Lower leg skin (tissue), 4 donors: Measurements from ENCODE around the gene KLHDC8B. TPM values are rescaled to one million over a fixed set of nuclear protein-coding genes. Genes with fewer than 3 reads are reported as not detected.

ENCODE experiments used
- DNase-seq, 2 donors: peaks; one replicate each; pipeline ENCODE4 v3.0.0-alpha.2; 2019; ENCODE audit warnings: low spot score in 2 of 2
- H3K4me3 ChIP-seq: fragments of 200-600 bp; sonication (generic); 2 replicates; pipeline ENCODE4 v1.5.1; 2017; ENCODE audit warnings: mild to moderate bottlenecking, low read depth; ENCODE audit not compliant: poor library complexity, severe bottlenecking
- POLR2A ChIP-seq, 2 donors: fragments of 450-650 bp; IDR thresholded peaks; one replicate each; pipeline ENCODE4 v1.6.1; 2016 to 2017; ENCODE audit warnings: antibody characterized with exemption in 2 of 2, mild to moderate bottlenecking in 1 of 2, moderate library complexity in 1 of 2
- WGBS, 2 donors: methylation state at CpG; one replicate each; pipeline ENCODE4 v1.1.5; 2018; 5-methylcytosine and 5-hydroxymethylcytosine counted together
- intact Hi-C: fragments of 100-400 bp; cut with DNase I; formaldehyde crosslinking; loops from one replicate; pipeline ENCODE4 v1.15.0; 2023; ENCODE audit warnings: low total_unique reads
- total RNA-seq, 4 donors: library from RNA; depleted of rRNA; stranded (reverse); fragments of >200 nt; gene quantifications; one replicate each; pipeline ENCODE4 v1.1.0, GENCODE V29; 2016
- TF ChIP-seq, protein P1 (sequence below), 3 donors: fragments of 450-650 bp; IDR thresholded peaks; one replicate each; pipeline ENCODE4 v1.5.1; 2016; ENCODE audit warnings: antibody characterized with exemption in 3 of 3, mild to moderate bottlenecking in 3 of 3, moderate library complexity in 2 of 3

KLHDC8B gene
- total RNA-seq, 4 donors from 2014 or later = 52.4 to 65.2 (median 56.0) TPM

DNA sequence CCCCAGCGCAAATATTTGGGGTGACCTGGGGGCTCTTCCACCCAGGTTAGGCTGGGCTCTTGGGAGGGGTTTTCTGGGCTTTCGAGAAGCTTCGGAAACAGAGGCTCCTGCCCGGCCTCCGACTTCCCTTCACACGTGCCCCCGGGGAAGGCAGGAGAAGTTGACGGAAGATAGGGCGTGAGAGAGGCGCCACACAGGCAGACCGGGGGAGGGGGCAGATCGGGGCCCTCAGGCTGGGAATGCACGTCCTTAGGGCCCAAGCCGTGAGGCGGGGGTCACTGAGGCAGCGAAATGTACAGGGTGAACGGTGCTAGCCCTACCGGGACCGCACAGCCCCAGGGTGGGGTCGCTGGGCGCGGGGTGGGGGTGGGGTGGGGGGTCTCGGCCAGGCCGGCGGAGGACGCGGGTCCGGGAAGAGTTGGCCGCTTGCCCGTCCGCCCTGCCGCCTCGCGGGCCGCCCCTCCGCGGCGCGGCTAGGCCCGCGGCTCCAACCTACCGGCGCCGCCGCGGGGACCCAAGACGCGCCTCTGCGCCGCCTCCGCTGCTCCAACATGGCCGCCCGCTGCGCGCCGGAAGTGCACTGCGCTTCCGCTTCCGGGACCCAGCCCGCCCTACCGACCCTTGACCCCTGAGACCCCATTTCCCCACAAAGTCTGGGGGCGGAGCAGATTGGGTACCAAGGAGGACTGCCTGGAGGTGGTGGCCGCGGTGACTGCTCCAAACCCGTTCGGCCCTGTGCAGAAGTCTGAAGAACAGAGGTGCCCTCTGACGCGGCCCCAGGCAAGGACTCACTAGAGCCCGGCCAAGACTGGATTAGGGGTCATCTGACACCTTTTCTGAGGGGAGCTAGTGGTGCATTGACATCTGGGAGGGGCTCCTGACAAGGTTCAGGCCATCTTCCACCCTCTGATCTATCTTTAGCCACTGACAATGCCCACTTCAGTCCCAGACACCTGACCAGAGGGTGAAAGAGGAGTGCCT, 5.3 kb upstream of the KLHDC8B start, which contains the start of gene CCDC71:
Gene CCDC71, minus strand, starts transcription at position 561 of the 981 bp plus-strand sequence. CDS start 2,123 bp downstream, outside the sequence.
- H3K4me3 ChIP-seq = peak within 1 kb of the TSS; percentile 90
- DNase-seq = peak; percentile 56 to 91
- 8 to 11% methylated on average over 27 to 31 of the region's 69 CpGs for WGBS, 2 donors
- TF ChIP-seq POLR2A (IDR thresholded peaks at IDR 0.05) = peak in 1 of 2 donors; percentile 1
- TF ChIP-seq, protein P1, sequence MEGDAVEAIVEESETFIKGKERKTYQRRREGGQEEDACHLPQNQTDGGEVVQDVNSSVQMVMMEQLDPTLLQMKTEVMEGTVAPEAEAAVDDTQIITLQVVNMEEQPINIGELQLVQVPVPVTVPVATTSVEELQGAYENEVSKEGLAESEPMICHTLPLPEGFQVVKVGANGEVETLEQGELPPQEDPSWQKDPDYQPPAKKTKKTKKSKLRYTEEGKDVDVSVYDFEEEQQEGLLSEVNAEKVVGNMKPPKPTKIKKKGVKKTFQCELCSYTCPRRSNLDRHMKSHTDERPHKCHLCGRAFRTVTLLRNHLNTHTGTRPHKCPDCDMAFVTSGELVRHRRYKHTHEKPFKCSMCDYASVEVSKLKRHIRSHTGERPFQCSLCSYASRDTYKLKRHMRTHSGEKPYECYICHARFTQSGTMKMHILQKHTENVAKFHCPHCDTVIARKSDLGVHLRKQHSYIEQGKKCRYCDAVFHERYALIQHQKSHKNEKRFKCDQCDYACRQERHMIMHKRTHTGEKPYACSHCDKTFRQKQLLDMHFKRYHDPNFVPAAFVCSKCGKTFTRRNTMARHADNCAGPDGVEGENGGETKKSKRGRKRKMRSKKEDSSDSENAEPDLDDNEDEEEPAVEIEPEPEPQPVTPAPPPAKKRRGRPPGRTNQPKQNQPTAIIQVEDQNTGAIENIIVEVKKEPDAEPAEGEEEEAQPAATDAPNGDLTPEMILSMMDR (IDR thresholded peaks at IDR 0.05) = no peak
- intact Hi-C loops = loop anchor here (10.0 kb wide), 1 partner anchor 181 kb away; no protein-coding TSS in a partner anchor

DNA sequence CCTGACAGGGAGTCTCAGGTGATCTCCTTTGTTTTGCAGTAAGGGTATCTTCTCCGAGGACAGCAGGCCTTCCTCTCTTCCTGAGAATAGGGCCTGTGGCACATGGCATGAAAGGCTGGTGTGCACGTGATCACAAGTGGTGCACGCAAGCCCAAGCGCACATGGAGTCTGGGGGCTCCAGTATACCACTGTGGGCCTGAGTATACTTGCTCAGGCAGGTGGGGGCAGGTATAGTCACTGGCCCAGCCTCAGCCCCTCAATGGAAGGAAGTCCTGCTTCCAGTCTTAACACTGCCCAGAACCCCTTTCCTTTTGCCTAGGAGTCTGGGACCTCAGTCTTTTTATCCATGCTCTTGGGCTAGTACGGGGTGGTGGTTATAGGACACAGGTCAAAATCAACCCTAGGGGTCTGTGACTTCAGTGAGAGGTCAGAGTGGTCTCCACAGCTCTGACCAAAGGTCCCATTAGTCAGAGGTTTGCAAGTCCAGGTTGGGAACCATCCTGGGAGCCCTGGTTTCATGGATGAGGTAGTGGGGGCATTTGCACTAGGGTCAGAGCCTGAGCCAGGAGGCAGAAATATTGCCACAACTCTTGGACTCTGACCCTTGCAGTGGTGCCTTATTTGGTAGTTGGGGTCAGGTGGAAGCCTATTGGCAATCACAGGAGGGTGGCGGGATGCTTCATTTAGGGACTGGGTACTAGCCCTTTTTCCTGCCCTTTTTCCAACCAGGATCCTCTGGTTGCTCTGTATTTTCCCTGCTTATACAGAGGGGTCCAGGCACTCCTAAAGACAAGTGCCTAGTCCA, 4.4 kb upstream of the KLHDC8B start:
- intact Hi-C loops = loop anchor here (10.0 kb wide), 1 partner anchor 182 kb away; no protein-coding TSS in a partner anchor
- no peak for TF ChIP-seq POLR2A (IDR thresholded peaks at IDR 0.05)
- TF ChIP-seq, protein P1 (IDR thresholded peaks at IDR 0.05) = no peak
- H3K4me3 ChIP-seq = no peak overlapping the region
- WGBS, 2 donors = 94% methylated on average over 6 of the region's 6 CpGs
- no peak for DNase-seq

DNA sequence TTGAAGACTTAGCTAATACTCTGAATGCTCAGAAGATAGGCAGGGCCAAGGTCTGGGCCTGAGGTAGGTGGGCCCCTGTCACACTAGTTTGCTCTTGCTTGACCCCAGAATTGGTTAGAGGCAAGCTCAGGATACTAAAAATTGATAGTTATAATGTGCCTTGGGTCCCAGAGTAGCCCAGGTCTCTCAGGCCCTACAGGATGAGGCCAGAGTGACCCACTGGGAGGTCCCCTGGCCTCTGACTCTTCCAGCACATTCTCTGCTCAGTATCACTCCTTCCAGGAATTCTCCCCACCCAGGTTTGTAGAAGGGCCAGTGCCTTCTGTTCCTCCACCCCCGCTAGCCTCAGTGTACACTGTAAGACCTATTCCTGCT, 667 bp upstream of the KLHDC8B start:
- intact Hi-C loops = loop anchor here (10.0 kb wide), 1 partner anchor 274 kb away; no protein-coding TSS in a partner anchor
- WGBS, 2 donors = 0% methylated on average over 1 of the region's 1 CpG
- H3K4me3 ChIP-seq = no peak overlapping the region
- TF ChIP-seq, protein P1 (IDR thresholded peaks at IDR 0.05) = no peak
- no peak for TF ChIP-seq POLR2A (IDR thresholded peaks at IDR 0.05)
- DNase-seq = no peak

DNA sequence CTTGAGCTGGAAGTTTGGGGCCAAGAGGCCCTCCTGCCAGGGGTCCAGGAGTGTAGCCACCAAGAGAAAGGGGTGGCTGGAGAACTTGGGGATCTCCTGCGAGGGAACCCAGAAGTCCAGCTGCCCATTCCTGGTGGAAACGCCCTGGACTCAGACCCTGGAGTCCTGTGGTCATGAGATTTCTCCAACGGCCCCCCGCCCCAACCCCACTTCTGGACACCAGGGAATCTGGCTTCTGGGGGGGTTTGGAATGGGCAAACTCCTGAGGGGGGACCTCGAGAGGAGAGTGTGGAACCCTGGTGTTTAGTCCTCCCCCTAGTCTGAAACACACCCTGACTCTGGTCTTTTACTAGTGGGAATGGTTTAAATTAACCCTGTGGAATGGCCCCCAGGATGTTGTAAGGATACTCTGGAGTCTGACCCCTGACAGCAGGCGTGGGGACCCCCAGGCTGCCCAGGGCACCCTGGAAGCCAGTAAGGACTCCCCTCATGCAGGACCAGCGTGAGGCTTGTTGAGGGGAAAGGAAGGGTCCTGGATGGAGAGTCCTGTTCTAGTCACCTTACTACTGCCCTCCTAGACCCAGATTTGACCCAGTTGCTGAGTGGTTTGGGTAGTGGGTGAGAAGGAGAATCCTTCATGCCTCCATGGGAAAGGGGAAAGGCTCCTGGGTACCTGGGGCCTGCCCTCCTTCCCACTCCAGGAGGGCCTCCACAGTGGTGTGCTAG, 540 bp downstream of the KLHDC8B start:
- 14 to 24% methylated on average over 6 to 7 of the region's 7 CpGs for WGBS, 2 donors
- no peak for DNase-seq
- intact Hi-C loops = loop anchor here (10.0 kb wide), 1 partner anchor 273 kb away; no protein-coding TSS in a partner anchor
- TF ChIP-seq, protein P1 (IDR thresholded peaks at IDR 0.05) = no peak
- no peak for TF ChIP-seq POLR2A (IDR thresholded peaks at IDR 0.05)
- H3K4me3 ChIP-seq = peak overlapping the region; percentile 49

DNA sequence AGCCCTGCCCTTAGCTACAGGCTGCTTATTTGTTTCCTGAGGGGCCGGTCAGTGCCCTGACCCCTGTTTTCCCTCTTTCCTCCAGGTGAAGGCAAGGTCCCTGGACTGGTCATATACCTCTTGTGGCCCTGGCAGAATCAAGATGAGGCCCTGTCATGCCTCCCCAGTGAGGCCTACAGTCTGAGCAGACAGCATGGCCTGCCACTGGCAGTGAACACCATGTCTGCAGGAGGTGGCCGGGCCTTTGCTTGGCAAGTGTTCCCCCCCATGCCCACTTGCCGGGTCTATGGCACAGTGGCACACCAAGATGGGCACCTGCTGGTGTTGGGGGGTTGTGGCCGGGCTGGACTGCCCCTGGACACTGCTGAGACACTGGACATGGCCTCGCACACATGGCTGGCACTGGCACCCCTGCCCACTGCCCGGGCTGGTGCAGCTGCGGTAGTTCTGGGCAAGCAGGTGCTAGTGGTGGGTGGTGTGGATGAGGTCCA, 1.2 kb downstream of the KLHDC8B start:
- DNase-seq = no peak
- no peak overlapping the region for H3K4me3 ChIP-seq
- WGBS, 2 donors = 38 to 54% methylated on average over 7 of the region's 7 CpGs
- TF ChIP-seq, protein P1 (IDR thresholded peaks at IDR 0.05) = no peak
- no peak for TF ChIP-seq POLR2A (IDR thresholded peaks at IDR 0.05)
- intact Hi-C loops = loop anchor here (10.0 kb wide), 1 partner anchor 272 kb away; no protein-coding TSS in a partner anchor
